HG03175 (cell line): Measurements from ENCODE around the gene LPP.

Experiments
- ATAC-seq: cut with Tn5 transposase; IDR thresholded peaks from one replicate; pipeline ENCODE4 v1.9.1; 2021; ENCODE audit warnings: mild to moderate bottlenecking, moderate library complexity; ENCODE audit not compliant: unreplicated experiment

Gene LPP

GRCh38 chr3:188925376-188925775, 771.4 kb downstream of the LPP start:
- no peak for ATAC-seq

DNA sequence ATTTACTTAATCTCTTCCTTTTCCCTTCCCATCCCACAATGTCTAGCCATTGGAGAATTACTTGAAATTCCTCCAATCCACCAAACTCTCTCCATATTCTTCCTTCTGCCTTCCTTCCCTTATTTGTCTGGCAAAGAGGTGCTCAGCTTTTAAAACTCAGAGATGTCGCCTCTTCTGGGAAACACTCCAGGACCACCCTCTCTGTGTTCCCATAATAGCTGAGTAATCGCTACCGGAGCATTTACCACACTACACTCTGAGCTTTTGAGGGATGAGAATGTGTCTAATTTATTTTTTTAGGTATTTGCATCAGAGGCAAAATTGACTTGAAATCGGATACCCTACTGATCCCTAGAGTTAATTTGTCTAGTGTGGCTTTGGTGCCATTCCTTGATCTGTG, 772.2 kb downstream of the LPP start:
- no peak for ATAC-seq

DNA sequence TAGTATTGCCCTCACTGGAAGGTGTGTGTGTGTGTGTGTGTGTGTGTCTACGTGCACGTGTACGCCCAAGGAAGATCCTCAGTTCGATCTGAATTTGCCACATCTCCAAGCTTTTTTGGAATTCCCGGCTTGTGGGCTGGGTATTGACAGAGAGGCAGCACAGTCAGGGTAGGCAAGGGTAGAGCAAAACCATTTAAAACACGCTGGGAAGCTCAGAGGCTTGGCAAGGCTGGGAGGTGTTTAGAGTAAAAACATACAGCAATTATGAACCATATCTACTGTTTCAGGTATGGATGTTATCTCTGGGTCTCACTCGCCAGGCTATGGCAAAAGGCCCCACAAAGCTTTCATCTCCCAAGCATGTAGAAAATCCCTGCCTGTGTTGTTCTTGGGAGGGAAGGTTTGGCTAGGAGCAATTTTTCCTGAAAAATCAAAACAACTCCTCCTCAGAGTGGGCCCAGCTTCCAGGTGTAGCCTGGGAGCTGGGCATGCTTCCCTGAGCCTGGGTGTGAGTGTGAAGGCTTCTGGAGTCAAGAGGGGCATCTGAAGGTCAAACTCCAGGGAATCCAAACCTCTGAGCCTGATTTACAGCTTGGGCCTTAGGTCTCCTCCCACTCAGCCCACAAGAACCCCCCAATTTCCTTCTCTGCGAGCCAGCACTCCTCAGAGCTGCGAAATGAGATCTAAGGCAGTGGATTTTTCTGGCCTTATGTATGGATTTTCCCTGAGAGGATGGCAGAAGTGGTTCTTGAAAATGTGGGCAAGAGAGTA, 773.0 kb downstream of the LPP start:
- ATAC-seq, result no peak

- no peak for ATAC-seq
These were observed 774.0 kb downstream of the LPP start for GRCh38 chr3:188927971-188928370.

DNA sequence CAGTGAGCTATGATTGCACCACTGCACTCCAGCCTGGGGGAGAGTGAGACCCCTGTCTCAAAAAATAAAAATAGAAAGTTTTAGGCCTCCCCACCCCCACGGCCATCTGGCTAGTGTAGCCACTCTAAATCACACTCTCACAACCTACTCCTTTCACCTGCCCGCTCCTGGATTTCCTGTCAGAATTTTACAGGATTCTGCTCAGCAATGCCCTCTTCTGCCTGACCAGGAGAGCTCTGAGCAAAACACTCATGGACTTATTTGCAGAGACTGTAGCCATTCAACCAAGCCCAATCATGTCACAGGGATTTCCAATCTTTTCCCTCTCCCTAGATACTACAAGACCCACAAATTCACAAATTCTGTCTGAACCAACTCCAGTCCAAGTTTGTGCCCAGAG, 775.2 kb downstream of the LPP start:
- ATAC-seq, result no peak

GRCh38 chr3:188931036-188931435, 777.1 kb downstream of the LPP start:
- ATAC-seq, result no peak

DNA sequence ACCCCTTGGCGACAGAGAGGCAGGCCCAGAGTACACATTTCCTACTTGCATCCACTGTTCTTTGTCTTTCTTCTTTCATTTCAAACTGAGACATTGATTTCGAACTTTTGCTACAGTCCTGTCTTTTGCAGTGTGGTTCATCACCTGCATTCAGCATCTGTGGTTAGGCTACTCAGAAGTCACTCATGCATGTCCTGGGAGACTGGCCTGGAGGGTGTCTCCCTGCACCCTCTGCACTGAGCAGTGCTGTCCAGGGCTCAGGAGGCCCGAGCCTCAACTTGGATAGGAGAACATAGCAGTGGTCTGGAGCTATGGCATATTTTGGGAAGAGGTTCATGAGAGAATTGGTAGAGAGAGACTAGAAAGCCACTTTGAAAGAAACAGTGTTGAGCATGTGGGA, 777.6 kb downstream of the LPP start:
- ATAC-seq, result no peak

GRCh38 chr3:188934989-188935388, 781.0 kb downstream of the LPP start:
- no peak for ATAC-seq

- ATAC-seq, result no peak
These were observed 782.7 kb downstream of the LPP start for GRCh38 chr3:188936597-188937107.

DNA sequence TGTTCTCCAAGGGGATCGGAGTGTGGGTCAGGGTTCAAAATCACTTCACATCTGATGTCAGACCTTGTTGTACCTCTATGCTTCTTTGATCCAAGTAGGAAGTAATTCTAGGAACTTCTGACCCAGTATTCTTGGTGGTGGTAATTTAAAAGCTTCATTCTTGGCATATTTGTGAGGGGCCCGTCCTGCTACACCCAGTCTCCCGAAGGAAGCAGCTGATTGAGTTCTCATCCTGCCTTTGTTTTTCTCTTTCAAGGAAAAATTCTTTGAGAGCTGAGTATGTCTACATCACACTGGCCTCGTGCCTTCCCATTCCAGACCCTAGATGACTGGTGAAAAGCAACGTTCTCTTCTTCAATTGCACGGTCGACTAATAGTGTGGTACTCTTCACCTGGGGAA, 783.4 kb downstream of the LPP start:
- no peak for ATAC-seq

DNA sequence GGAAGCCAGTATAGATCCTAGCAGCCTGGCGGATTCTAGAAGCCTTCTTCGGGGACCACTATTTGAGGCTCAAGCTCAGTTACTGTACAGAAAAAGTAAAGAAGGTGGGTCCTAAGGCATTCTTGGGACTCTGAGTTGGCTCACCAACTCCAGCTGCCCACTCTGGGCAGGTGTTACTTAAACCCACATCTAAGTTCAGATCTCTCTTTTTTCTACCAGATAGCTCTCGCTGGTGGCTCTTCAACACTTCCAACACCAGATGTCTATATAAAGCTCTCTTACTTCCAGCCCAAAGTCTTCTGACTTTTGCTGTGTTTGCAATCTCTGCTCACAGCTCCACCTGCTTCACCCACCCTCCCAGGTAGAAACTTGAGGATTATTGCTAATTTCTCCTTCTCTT, 785.0 kb downstream of the LPP start:
- ATAC-seq, result no peak

DNA sequence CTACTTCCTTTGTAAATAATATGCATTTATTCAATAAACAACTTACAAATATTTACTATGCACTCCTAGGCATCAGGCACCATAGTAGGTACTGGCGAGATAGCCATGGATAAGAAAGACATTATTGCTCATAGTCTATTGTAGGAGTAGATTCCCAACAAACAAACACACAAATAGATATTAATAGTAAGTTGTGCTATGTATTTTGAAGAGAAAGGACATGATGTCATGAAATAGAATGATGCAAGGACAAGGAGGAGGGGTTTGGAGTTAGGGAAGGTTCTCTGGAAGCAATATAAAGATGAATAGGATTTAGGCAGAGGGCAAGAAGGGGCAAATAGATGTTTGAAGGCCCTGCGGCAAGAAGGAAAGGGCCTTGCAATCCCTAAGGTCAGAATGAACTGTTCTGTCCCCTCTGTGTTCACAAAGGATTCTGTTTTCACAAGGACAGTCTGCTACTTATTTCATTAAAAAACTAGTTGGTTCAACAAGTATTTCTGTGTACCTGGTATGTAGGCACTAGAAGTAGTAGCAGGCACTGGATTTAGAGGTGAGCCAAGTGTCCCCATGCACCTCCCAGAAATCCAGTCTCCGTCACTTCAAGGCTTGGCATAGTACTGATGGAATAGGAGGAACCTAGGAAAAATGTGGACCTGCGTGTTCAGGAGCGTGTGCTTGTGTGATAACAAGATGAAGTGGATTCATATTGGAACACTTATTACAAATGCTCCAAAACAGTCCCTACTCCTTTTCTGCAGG, 786.0 kb downstream of the LPP start:
- ATAC-seq, result no peak
